Erythroblast (primary cell): ENCODE measurements around the gene KAZN.

Experiments used
- GATA1 ChIP-seq: IDR thresholded peaks from 2 replicates; pipeline ENCODE4 v1.6.1; 2011; ENCODE audit warnings: low read depth, mild to moderate bottlenecking, control low read depth, low read length, moderate library complexity
- POLR2A ChIP-seq: IDR thresholded peaks from 2 replicates; pipeline ENCODE4 v1.6.1; 2011; ENCODE audit warnings: mild to moderate bottlenecking, low read length

- no peak for TF ChIP-seq POLR2A
- no peak for TF ChIP-seq GATA1
These were observed 356.4 kb downstream of the KAZN start for GRCh38 chr1:14954930-14955329.
